ENCODE data around the gene HAUS5. TPM values are rescaled to one million over a fixed set of nuclear protein-coding genes. Genes with fewer than 3 reads are reported as not detected.

Gene HAUS5
- total RNA-seq, 2 experiments from 2014 or later: 28.4 to 29.9 TPM

DNA sequence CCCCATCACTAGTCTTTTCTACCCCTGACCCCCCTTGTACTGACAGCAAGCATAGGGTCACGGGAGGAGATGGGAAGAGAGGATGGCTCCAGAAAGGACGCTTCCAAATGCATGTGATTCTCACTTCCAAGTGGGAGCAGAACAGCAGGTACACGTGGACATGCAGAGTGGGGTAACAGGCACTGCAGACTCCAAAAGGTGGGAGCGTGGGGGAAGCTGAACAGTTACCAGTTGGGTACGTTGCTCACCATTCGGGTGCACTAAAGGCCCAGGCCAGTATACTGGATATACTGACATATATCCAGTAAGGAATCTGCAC is 26.7 kb downstream of the HAUS5 start:
- no peak for ATAC-seq (ENCODE audit: poor library complexity)
- CTCF ChIA-PET: no interaction called here

DNA sequence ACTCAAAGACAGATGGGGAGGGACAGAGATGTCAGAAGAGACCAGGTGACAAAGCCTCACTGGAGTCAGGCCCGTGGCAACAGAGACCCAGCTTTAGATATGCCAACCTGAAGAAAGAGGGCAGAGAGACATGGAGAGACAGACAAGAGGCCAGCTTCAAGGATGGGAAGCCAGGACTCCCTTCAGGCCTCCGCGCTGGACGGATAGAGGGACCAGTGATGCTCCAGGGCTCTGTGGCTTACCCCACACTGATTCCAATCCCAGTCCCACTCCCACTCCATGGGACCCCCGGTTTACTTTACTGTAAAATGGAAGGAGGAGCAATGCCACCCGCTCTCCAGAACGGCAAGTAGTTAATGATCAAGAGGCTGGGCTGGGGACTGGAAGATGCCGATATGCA is 27.3 kb downstream of the HAUS5 start:
- DNase-seq (no peak), ATAC-seq (ENCODE audit: poor library complexity) (no peak)
- H3K36me3 ChIP-seq (ENCODE audit: insufficient read depth, low read length): peaks cover 30% of the 10 kb centered on the region
- Mint-ChIP-seq H3K4me3 (peak overlapping the region; percentile 59), H3K36me3 (ENCODE audit: low read depth) (peaks cover 26% of the 10 kb centered on the region), H3K9me3 (no peaks in the 10 kb centered on the region), H3K27me3 (no peaks in the 10 kb centered on the region), H3K27ac (peak overlapping the region; percentile 15), H3K4me1 (ENCODE audit: low read depth) (peaks cover 15% of the 10 kb centered on the region)
- peaks cover 37% of the 10 kb centered on the region for H3K4me1 ChIP-seq (ENCODE audit: insufficient read depth, low read length)
- TF ChIP-seq CTCF (IDR thresholded peaks at IDR 0.05): no peak
- POLR2A ChIA-PET: no interaction called here
- H3K27me3 ChIP-seq (ENCODE audit: control insufficient read depth in 1 of 2, insufficient read depth in 2 of 2, low read length in 2 of 2): no peaks in the 10 kb centered on the region
- CTCF ChIA-PET: no interaction called here
- no peak overlapping the region for H3K4me3 ChIP-seq (ENCODE audit: low read length)
- intact Hi-C loops (cut with DNase I, micrococcal nuclease): loop anchor here in 1 of 2 experiments (5.0 kb wide), 1 partner anchor 117 kb away; the partner anchor contains the start of genes HSPB6 and PROSER3
- no peaks in the 10 kb centered on the region for H3K9me3 ChIP-seq (ENCODE audit: control insufficient read depth in 1 of 2, insufficient read depth in 1 of 2, low read length in 2 of 2)
- no peak overlapping the region for H3K27ac ChIP-seq (ENCODE audit: low read depth in 1 of 2, low read length in 2 of 2)

More for the DNA sequence above, 26.7 kb downstream of the HAUS5 start:
- intact Hi-C loops (cut with DNase I, micrococcal nuclease): no loop called here
- DNase-seq: no peak
- Histone ChIP-seq H3K36me3 (ENCODE audit: insufficient read depth, low read length) (peaks cover 35% of the 10 kb centered on the region), H3K4me3 (ENCODE audit: low read length) (no peak overlapping the region), H3K27ac (ENCODE audit: low read depth in 1 of 2, low read length in 2 of 2) (no peak overlapping the region), H3K9me3 (ENCODE audit: control insufficient read depth in 1 of 2, insufficient read depth in 1 of 2, low read length in 2 of 2) (no peaks in the 10 kb centered on the region), H3K27me3 (ENCODE audit: control insufficient read depth in 1 of 2, insufficient read depth in 2 of 2, low read length in 2 of 2) (no peaks in the 10 kb centered on the region), H3K4me1 (ENCODE audit: insufficient read depth, low read length) (peaks cover 31% of the 10 kb centered on the region)
- H3K4me1 Mint-ChIP-seq (ENCODE audit: low read depth): peaks cover 9% of the 10 kb centered on the region
- POLR2A ChIA-PET: no interaction called here
- peaks cover 31% of the 10 kb centered on the region for H3K36me3 Mint-ChIP-seq (ENCODE audit: low read depth)
- no peaks in the 10 kb centered on the region for H3K9me3 Mint-ChIP-seq
- no peaks in the 10 kb centered on the region for H3K27me3 Mint-ChIP-seq
- H3K4me3 Mint-ChIP-seq: peak overlapping the region; percentile 59
- H3K27ac Mint-ChIP-seq: peak overlapping the region; percentile 15
- TF ChIP-seq CTCF (IDR thresholded peaks at IDR 0.05): no peak

DNA sequence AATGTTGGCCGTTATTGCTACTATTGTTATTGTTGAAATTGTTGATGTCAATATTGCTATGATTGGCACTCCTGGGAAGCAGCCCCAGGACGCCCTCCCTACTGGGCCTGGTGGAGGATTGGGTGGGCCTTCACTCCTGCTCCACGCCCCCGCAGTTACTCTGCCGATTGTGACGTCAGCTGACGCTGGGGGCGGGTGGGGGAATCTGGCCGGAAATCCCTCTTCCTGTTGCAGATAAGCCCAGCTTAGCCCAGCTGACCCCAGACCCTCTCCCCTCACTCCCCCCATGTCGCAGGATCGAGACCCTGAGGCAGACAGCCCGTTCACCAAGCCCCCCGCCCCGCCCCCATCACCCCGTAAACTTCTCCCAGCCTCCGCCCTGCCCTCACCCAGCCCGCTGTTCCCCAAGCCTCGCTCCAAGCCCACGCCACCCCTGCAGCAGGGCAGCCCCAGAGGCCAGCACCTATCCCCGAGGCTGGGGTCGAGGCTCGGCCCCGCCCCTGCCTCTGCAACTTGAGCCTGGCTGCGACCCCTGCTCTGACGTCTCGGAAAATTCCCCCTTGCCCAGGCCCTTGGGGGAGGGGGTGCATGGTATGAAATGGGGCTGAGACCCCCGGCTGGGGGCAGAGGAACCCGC is 29.1 kb downstream of the HAUS5 start, which contains the start of gene ETV2:
Gene ETV2, plus strand, starts transcription at position 231 of the 637 bp plus-strand sequence. CDS start 716 bp downstream, outside the sequence.
- DNase-seq: peak in 7 of 14 experiments; percentile 10 to 75 (median 30)
- no peak within 1 kb of the TSS for H3K4me3 ChIP-seq (ENCODE audit: low read length)

More for the DNA sequence above, 29.1 kb downstream of the HAUS5 start, which contains the start of gene ETV2:
- H3K36me3 Mint-ChIP-seq (ENCODE audit: low read depth): peaks cover 8% of the 10 kb centered on the region
- Histone ChIP-seq H3K36me3 (ENCODE audit: insufficient read depth, low read length) (peaks cover 13% of the 10 kb centered on the region), H3K9me3 (ENCODE audit: control insufficient read depth in 1 of 2, insufficient read depth in 1 of 2, low read length in 2 of 2) (no peaks in the 10 kb centered on the region), H3K27ac (ENCODE audit: low read depth in 1 of 2, low read length in 2 of 2) (no peak within 1 kb of the TSS), H3K4me1 (ENCODE audit: insufficient read depth, low read length) (peaks cover 46% of the 10 kb centered on the region), H3K27me3 (ENCODE audit: control insufficient read depth in 1 of 2, insufficient read depth in 2 of 2, low read length in 2 of 2) (no peaks in the 10 kb centered on the region)
- no peak for TF ChIP-seq CTCF (IDR thresholded peaks at IDR 0.05)
- H3K4me1 Mint-ChIP-seq (ENCODE audit: low read depth): peaks cover 28% of the 10 kb centered on the region
- ATAC-seq (ENCODE audit: poor library complexity): no peak
- intact Hi-C loops (cut with DNase I, micrococcal nuclease): loop anchor here (2.0 to 5.0 kb wide), 2 partner anchors 29 to 116 kb away; partner anchors contain the start of genes HAUS5 (in 1 of the 2), HSPB6 (in 1 of the 2) and PROSER3 (in 1 of the 2)
- no peaks in the 10 kb centered on the region for H3K27me3 Mint-ChIP-seq
- peak within 1 kb of the TSS; percentile 39 for H3K27ac Mint-ChIP-seq
- CTCF ChIA-PET: no interaction called here
- POLR2A ChIA-PET: no interaction called here
- H3K9me3 Mint-ChIP-seq: no peaks in the 10 kb centered on the region
- peak within 1 kb of the TSS; percentile 82 for H3K4me3 Mint-ChIP-seq
